WTC11 (cell line): ENCODE measurements around the gene ATP2A3. TPM values are rescaled to one million over a fixed set of nuclear protein-coding genes. Genes with fewer than 3 reads are reported as not detected.

Experiments used
- ATAC-seq: fragments of 200-7000 bp; cut with Tn5 transposase; 2 replicates; pipeline ENCODE4 v1.10.0; 2021; ENCODE audit warnings: mild to moderate bottlenecking, moderate library complexity
- CTCF ChIA-PET: fragments of 300-600 bp; sonication (Branson Sonifier 250); formaldehyde crosslinking; loops from one replicate; lab custom pipeline; 2021; ENCODE audit warnings: antibody characterized with exemption; lab: Charles Lee
- POLR2A ChIA-PET: fragments of 350-600 bp; sonication (Branson Sonifier 250); formaldehyde crosslinking; loops from one replicate; lab custom pipeline; 2021; ENCODE audit warnings: antibody characterized with exemption; lab: Charles Lee
- DNase-seq: peaks from one replicate; pipeline ENCODE4 v3.0.0; 2021; ENCODE audit warnings: low spot score
- H3K27ac Mint-ChIP-seq: 2 replicates; pipeline ENCODE4 v1.8.0; 2021; ENCODE audit warnings: mixed read lengths
- H3K27me3 Mint-ChIP-seq: 2 replicates; pipeline ENCODE4 v1.8.0; 2021; ENCODE audit warnings: low read depth, mild to moderate bottlenecking, moderate library complexity, mixed read lengths
- H3K36me3 Mint-ChIP-seq: 2 replicates; pipeline ENCODE4 v1.8.0; 2021; ENCODE audit warnings: mixed read lengths
- H3K4me1 Mint-ChIP-seq: 2 replicates; pipeline ENCODE4 v1.8.0; 2022; ENCODE audit warnings: mixed read lengths
- H3K4me3 Mint-ChIP-seq: 2 replicates; pipeline ENCODE4 v1.8.0; 2021; ENCODE audit warnings: mild to moderate bottlenecking, moderate library complexity, mixed read lengths
- H3K9me3 Mint-ChIP-seq: 2 replicates; pipeline ENCODE4 v1.8.0; 2021; ENCODE audit warnings: mixed read lengths
- CBFB ChIP-seq: sonication (generic); formaldehyde crosslinking; IDR thresholded peaks from 2 replicates; pipeline ENCODE4 v1.8.1; 2022; ENCODE audit warnings: mild to moderate bottlenecking, low read depth, missing genetic modification reagents
- CREB1 ChIP-seq: sonication (generic); formaldehyde crosslinking; IDR thresholded peaks from 2 replicates; pipeline ENCODE4 v1.8.0; 2023; ENCODE audit warnings: mild to moderate bottlenecking, missing genetic modification reagents
- ELF4 ChIP-seq: sonication (generic); formaldehyde crosslinking; IDR thresholded peaks from 2 replicates; pipeline ENCODE4 v1.8.1; 2022; ENCODE audit warnings: low read depth, mild to moderate bottlenecking, moderate library complexity, missing genetic modification reagents
- ETV6 ChIP-seq: sonication (generic); formaldehyde crosslinking; IDR thresholded peaks from 2 replicates; pipeline ENCODE4 v1.8.1; 2022; ENCODE audit warnings: mild to moderate bottlenecking, missing genetic modification reagents
- GABPB1 ChIP-seq: sonication (generic); formaldehyde crosslinking; IDR thresholded peaks from 2 replicates; pipeline ENCODE4 v1.8.1; 2023; ENCODE audit warnings: mild to moderate bottlenecking, missing genetic modification reagents
- MXD4 ChIP-seq: fragments of 250-450 bp; sonication (Bioruptor Pico); IDR thresholded peaks from 2 replicates; pipeline ENCODE4 v1.8.0; 2021; ENCODE audit warnings: mild to moderate bottlenecking, moderate library complexity, borderline replicate concordance
- NFATC4 ChIP-seq: fragments of 250-450 bp; sonication (Bioruptor Pico); IDR thresholded peaks from 2 replicates; pipeline ENCODE4 v1.9.0; 2021; ENCODE audit warnings: mild to moderate bottlenecking
- NFYB ChIP-seq: sonication (generic); formaldehyde crosslinking; conservative IDR thresholded peaks from 2 replicates; pipeline ENCODE4 v1.8.0; 2022; ENCODE audit warnings: low read depth, missing genetic modification reagents
- USF1 ChIP-seq: sonication (generic); formaldehyde crosslinking; IDR thresholded peaks from 2 replicates; pipeline ENCODE4 v1.8.0; 2022; ENCODE audit warnings: mild to moderate bottlenecking, missing genetic modification reagents
- ZBTB21 ChIP-seq: sonication (generic); formaldehyde crosslinking; IDR thresholded peaks from 2 replicates; pipeline ENCODE4 v1.8.1; 2023; ENCODE audit warnings: mild to moderate bottlenecking, missing genetic modification reagents, borderline replicate concordance
- ZNF232 ChIP-seq: sonication (generic); formaldehyde crosslinking; IDR thresholded peaks from 2 replicates; pipeline ENCODE4 v1.8.0; 2022; ENCODE audit warnings: mild to moderate bottlenecking, missing genetic modification reagents
- ZNF263 ChIP-seq: sonication (generic); formaldehyde crosslinking; IDR thresholded peaks from 2 replicates; pipeline ENCODE4 v1.8.1; 2022; ENCODE audit warnings: low read depth, mild to moderate bottlenecking, moderate library complexity, missing genetic modification reagents
- ZNF425 ChIP-seq: fragments of 250-450 bp; sonication (Bioruptor Pico); conservative IDR thresholded peaks from 2 replicates; pipeline ENCODE4 v1.9.0; 2021; ENCODE audit warnings: mild to moderate bottlenecking
- total RNA-seq: library from RNA; stranded (reverse); gene quantifications from 3 replicates; pipeline ENCODE4 v1.2.3, GENCODE V29; 2021
- TF ChIP-seq, protein P1 (sequence below): sonication (generic); formaldehyde crosslinking; IDR thresholded peaks from 2 replicates; pipeline ENCODE4 v1.8.0; 2022; ENCODE audit warnings: mild to moderate bottlenecking, missing genetic modification reagents
- TF ChIP-seq, protein P2 (sequence below): sonication (generic); formaldehyde crosslinking; IDR thresholded peaks from 2 replicates; pipeline ENCODE4 v1.8.1; 2022; ENCODE audit warnings: low read depth, missing genetic modification reagents, borderline replicate concordance
- TF ChIP-seq, protein P3 (sequence below): sonication (generic); formaldehyde crosslinking; IDR thresholded peaks from 2 replicates; pipeline ENCODE4 v1.8.1; 2022; ENCODE audit warnings: mild to moderate bottlenecking, moderate library complexity, missing genetic modification reagents

ATP2A3 gene
- total RNA-seq, 1 experiment from 2014 or later, result 37.8 TPM

DNA sequence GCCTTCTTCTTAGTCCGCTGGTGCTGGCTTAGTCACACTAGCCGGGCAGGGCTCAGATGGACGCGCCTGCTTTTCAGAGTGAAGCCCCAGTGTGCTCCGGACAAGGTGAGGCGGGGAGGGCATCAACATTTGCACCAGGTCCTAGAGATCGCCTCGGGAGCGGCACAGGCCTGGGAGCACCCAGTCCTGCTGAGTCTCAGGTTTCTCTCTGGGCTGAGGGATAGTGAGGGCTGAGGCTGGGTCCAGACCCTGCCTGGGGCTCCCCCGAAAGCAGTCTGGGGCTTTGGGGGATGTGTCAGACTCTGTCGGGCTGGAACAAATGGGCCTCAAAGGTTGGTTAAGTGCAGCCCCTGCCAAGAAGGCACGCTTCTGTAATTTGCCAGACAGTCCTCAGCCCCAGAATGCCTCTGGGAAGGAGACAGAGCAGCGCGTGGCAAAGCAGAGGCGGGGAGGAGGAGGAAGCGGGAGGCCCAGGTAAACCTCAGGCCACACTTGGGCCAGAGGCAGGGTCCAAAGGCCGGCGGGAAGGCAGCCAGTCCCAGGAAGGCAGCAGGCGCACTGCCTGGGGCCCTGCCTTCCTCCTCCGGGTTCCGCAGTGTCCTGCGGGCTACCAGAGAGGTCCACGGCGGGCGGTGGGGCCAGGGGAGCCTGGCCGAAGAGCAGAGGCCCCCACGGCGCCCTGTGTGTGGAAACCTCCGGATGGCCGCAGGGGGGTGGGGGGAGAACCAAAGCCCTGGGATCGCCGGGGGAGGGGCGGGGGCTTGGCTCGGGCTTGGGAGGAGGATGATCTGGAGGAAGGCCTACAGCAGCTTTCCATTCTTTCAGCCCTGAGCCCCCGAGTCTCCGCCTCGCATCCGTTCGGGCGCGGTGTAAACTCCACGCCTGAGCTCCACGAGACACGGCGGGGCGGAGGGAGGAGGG, 39.5 kb upstream of the ATP2A3 start:
- TF ChIP-seq, protein P1, sequence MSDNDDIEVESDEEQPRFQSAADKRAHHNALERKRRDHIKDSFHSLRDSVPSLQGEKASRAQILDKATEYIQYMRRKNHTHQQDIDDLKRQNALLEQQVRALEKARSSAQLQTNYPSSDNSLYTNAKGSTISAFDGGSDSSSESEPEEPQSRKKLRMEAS (CRISPR knock-in tag), result 0 out of 2 replicates have a peak, but pooled peaks have one; percentile 41
- TF ChIP-seq NFYB (CRISPR knock-in tag) (no peak), ZNF232 (CRISPR knock-in tag) (no peak)
- TF ChIP-seq, protein P2, sequence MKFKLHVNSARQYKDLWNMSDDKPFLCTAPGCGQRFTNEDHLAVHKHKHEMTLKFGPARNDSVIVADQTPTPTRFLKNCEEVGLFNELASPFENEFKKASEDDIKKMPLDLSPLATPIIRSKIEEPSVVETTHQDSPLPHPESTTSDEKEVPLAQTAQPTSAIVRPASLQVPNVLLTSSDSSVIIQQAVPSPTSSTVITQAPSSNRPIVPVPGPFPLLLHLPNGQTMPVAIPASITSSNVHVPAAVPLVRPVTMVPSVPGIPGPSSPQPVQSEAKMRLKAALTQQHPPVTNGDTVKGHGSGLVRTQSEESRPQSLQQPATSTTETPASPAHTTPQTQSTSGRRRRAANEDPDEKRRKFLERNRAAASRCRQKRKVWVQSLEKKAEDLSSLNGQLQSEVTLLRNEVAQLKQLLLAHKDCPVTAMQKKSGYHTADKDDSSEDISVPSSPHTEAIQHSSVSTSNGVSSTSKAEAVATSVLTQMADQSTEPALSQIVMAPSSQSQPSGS, result no peak
- POLR2A ChIA-PET, result interaction anchor here (1.1 kb wide), 1 partner anchor 39 kb away, joined by 4 read pairs; no protein-coding TSS in a partner anchor
- Mint-ChIP-seq H3K27ac (peak overlapping the region; percentile 92), H3K27me3 (no peaks in the 10 kb centered on the region), H3K4me1 (peaks cover 22% of the 10 kb centered on the region), H3K9me3 (no peaks in the 10 kb centered on the region), H3K4me3 (peak overlapping the region; percentile 6; the same call in 1 of the 2 replicates), H3K36me3 (peaks cover 6% of the 10 kb centered on the region)
- CTCF ChIA-PET, result interaction anchor here (0.6 to 7.3 kb wide), 30 partner anchors 10 to 321 kb away, joined by 3 to 85 read pairs (median 4); partner anchors contain the start of genes ATP2A3, NCBP3 and P2RX1
- peak; percentile 59 for DNase-seq
- peak; percentile 54 for ATAC-seq

- peak overlapping the region; percentile 92 for H3K27ac Mint-ChIP-seq
- H3K4me1 Mint-ChIP-seq, result peaks cover 22% of the 10 kb centered on the region
- no peak overlapping the region for H3K4me3 Mint-ChIP-seq
- TF ChIP-seq GABPB1 (CRISPR knock-in tag) (no peak), MXD4 (CRISPR knock-in tag) (no peak), CBFB (no peak), ETV6 (CRISPR knock-in tag) (no peak), NFYB (CRISPR knock-in tag) (no peak), ZBTB21 (no peak), CREB1 (no peak), ZNF263 (CRISPR knock-in tag) (no peak), ELF4 (CRISPR knock-in tag) (no peak), NFATC4 (no peak), ZNF425 (CRISPR knock-in tag) (no peak), USF1 (CRISPR knock-in tag) (no peak)
- TF ChIP-seq, protein P3, sequence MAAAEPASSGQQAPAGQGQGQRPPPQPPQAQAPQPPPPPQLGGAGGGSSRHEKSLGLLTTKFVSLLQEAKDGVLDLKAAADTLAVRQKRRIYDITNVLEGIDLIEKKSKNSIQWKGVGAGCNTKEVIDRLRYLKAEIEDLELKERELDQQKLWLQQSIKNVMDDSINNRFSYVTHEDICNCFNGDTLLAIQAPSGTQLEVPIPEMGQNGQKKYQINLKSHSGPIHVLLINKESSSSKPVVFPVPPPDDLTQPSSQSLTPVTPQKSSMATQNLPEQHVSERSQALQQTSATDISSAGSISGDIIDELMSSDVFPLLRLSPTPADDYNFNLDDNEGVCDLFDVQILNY (CRISPR knock-in tag), result no peak
- POLR2A ChIA-PET, result no interaction called here
- no peaks in the 10 kb centered on the region for H3K27me3 Mint-ChIP-seq
- no peak for DNase-seq
- CTCF ChIA-PET, result interaction anchor here (1.2 to 7.3 kb wide), 7 partner anchors 30 to 320 kb away, joined by 3 to 85 read pairs (median 17); partner anchors contain the start of genes ATP2A3 and NCBP3
- H3K9me3 Mint-ChIP-seq, result no peaks in the 10 kb centered on the region
- ATAC-seq, result no peak
- H3K36me3 Mint-ChIP-seq, result peaks cover 3% of the 10 kb centered on the region
Measured at GRCh38 chr17:4003131-4003500, 38.9 kb upstream of the ATP2A3 start.
